GM10266 (cell line): ENCODE measurements around the gene LRIG1.

Source experiments
- DNase-seq: peaks from one replicate; pipeline ENCODE4 v3.0.0; 2012; ENCODE audit errors: extremely low spot score
- CTCF ChIP-seq: IDR thresholded peaks from 2 replicates; pipeline ENCODE4 v1.5.1; 2012; ENCODE audit warnings: mild to moderate bottlenecking, low read depth; ENCODE audit not compliant: control insufficient read depth, insufficient read depth; ENCODE audit errors: missing control alignments

The LRIG1 gene

GRCh38 chr3:66483006-66483405 lies 17.8 kb downstream of the LRIG1 start:
- DNase-seq = no peak

DNA sequence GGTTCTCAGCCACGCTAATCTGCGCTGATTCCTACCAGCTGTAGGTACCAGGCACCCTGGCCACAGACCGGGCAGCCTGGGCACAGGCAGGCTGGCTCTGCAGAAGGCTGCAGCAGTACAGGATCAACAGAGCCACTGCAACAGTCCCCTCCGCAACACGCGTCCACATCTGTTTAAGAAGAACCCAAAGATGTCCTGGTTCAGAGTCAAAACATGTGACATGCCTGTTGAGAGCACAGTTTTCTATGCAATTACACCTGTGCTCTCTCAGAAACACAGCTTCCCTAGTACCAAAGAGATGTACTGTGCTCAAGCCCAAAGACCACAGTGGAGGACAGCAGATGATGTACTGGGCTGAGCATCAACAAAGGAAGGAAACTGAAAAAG lies 18.8 kb downstream of the LRIG1 start:
- no peak for DNase-seq
- TF ChIP-seq CTCF = no peak

More at GRCh38 chr3:66483006-66483405, 17.8 kb downstream of the LRIG1 start:
- no peak for TF ChIP-seq CTCF

DNA sequence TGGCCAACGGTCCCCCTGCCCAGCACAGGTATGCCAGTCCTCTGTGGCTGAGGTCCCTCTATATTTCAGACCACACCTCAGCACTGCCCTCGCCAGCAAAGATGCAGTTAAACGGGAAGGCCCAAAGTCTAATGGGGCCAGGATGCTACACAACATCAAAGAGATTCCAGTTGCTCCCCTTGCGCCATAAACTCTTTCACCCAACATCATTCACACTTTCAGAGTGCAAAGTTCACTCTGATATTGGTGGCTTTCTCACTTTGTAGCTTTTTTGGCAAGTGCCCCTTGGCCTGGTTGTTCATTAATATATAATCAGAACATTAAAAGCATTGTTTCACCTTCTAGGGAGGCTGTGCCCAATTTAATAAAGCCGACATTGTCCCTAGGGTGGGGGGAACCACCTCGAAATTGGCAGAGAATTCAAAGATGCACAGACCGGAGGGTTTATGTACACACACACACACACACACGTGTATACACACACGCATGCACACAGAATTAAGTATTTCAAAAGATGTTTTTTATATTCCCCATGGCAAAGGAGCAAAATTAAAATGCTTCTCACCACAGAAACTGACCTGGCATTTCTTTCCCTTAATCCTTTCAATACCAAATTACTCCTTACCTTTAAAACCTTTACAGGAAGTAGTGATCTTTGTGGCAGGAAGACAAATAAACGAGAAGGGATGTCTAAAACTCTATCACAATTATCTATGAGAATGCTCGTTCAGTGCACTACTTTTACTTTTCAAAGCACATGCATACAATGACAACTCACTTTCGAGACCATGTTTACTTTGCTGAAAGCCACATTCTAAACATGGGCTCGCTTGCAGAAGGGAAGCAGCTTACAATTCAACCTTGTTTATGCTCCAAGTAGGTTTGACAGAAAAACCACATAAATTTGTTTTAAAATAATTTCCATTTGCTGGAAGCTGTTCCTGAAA lies 19.5 kb downstream of the LRIG1 start:
- no peak for TF ChIP-seq CTCF
- no peak for DNase-seq

GRCh38 chr3:66480666-66481065 lies 20.2 kb downstream of the LRIG1 start:
- peak; percentile 24 for DNase-seq
- no peak for TF ChIP-seq CTCF

DNA sequence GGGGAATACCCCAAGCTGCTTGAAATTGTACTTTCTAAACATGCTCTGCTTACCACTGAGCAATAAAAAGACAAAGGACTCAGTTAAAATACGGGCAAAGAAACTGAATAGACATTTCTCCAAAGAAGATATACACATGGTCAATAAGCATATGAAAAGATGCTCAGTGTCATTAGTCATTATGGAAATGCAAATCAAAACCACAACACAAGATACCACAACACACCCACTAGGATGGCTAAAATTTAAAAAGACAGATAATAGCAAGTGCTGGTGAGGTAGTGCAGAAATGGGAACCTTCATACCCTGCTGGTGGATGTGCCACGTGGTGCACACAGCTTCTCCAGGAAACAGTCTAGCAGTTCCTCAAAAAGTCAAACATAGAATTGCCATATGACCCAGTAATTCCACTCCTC lies 21.3 kb downstream of the LRIG1 start:
- DNase-seq = no peak
- no peak for TF ChIP-seq CTCF

GRCh38 chr3:66478960-66479359 lies 21.9 kb downstream of the LRIG1 start:
- TF ChIP-seq CTCF = no peak
- no peak for DNase-seq

DNA sequence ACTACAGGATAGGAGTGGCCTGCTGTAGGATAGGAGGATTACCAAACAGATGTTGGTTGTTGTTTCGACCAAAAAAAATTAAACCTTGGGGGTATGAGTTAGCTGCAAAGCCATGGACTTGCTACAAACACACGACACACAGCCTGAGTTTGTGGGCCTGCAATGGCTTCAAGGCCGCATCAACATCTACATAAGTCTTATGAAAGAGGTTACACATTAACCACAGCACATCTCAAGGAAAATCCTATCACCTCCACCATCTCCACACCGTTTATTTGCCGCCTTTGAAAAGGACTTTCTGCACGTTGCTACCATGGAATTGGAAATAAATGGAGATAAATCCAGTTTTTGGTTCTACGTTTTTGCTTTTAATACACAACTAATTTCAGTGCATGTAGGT lies 23.0 kb downstream of the LRIG1 start:
- no peak for DNase-seq

More for the DNA sequence above, 23.0 kb downstream of the LRIG1 start:
- TF ChIP-seq CTCF = no peak
